Measurements from ENCODE around the gene APOLD1.
"Not testable (repeated sequence)": the region's sequence is repeated elsewhere in the genome, so short reads cannot be mapped to it uniquely, and the experiment has no call there.

APOLD1 gene, protein sequence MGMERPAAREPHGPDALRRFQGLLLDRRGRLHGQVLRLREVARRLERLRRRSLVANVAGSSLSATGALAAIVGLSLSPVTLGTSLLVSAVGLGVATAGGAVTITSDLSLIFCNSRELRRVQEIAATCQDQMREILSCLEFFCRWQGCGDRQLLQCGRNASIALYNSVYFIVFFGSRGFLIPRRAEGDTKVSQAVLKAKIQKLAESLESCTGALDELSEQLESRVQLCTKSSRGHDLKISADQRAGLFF

GRCh38 chr12:12784911-12785814 is at the start of gene APOLD1:
Gene APOLD1 (plus strand): TSS chr12:12785659. CDS start chr12:12785692, 33 bp downstream.
- H3K4me3 ChIP-seq (ENCODE audit: low read depth, low read length) = peak within 1 kb of the TSS; percentile 75
- TF ChIP-seq, protein P1, sequence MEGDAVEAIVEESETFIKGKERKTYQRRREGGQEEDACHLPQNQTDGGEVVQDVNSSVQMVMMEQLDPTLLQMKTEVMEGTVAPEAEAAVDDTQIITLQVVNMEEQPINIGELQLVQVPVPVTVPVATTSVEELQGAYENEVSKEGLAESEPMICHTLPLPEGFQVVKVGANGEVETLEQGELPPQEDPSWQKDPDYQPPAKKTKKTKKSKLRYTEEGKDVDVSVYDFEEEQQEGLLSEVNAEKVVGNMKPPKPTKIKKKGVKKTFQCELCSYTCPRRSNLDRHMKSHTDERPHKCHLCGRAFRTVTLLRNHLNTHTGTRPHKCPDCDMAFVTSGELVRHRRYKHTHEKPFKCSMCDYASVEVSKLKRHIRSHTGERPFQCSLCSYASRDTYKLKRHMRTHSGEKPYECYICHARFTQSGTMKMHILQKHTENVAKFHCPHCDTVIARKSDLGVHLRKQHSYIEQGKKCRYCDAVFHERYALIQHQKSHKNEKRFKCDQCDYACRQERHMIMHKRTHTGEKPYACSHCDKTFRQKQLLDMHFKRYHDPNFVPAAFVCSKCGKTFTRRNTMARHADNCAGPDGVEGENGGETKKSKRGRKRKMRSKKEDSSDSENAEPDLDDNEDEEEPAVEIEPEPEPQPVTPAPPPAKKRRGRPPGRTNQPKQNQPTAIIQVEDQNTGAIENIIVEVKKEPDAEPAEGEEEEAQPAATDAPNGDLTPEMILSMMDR (conservative IDR thresholded peaks at IDR 0.05; ENCODE audit: low read depth, low read length) = no peak

GRCh38 chr12:12736759-12737676 is 48.4 kb upstream of the APOLD1 start:
- TF ChIP-seq, protein P1 (conservative IDR thresholded peaks at IDR 0.05; ENCODE audit: low read depth, low read length) = peak; percentile 67
- DNase-seq (ENCODE audit: low read depth) = peak; percentile 69
- H3K4me3 ChIP-seq (ENCODE audit: low read depth, low read length) = no peak overlapping the region

More at GRCh38 chr12:12784911-12785814, at the start of gene APOLD1:
- peak; percentile 94 for DNase-seq (ENCODE audit: low read depth)

DNA sequence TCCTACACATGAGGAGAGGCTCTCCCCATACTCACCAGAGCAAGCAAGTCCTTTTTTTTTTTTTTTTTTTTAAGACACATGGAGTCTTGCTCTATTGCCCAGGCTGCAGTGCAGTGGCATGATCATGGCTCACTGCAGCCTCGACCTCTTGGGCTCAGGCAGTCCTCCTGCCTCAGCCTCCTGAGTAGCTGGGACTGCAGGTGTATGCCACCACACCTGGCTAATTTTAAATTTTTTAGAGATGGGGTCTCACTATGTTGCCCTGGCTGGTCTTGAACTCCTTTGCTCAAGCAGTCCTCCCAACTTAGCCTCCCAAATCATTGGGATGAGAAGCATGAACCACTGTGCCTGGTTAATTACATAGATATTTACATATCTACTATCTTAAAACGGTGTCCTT is 47.3 kb upstream of the APOLD1 start:
- H3K4me3 ChIP-seq (ENCODE audit: low read depth, low read length); DNase-seq (ENCODE audit: low read depth): not testable (repeated sequence)

- H3K4me3 ChIP-seq (ENCODE audit: low read depth, low read length) = no peak overlapping the region
Measured at GRCh38 chr12:12741660-12742059, 43.8 kb upstream of the APOLD1 start.

GRCh38 chr12:12744546-12745305 is 40.7 kb upstream of the APOLD1 start:
- DNase-seq (ENCODE audit: low read depth) = no peak
- no peak overlapping the region for H3K4me3 ChIP-seq (ENCODE audit: low read depth, low read length)
- TF ChIP-seq, protein P1 (conservative IDR thresholded peaks at IDR 0.05; ENCODE audit: low read depth, low read length) = no peak

More at GRCh38 chr12:12741660-12742059, 43.8 kb upstream of the APOLD1 start:
- TF ChIP-seq, protein P1 (conservative IDR thresholded peaks at IDR 0.05; ENCODE audit: low read depth, low read length) = no peak
- DNase-seq (ENCODE audit: low read depth) = no peak

- no peak for DNase-seq (ENCODE audit: low read depth)
- TF ChIP-seq, protein P1 (conservative IDR thresholded peaks at IDR 0.05; ENCODE audit: low read depth, low read length) = no peak
- H3K4me3 ChIP-seq (ENCODE audit: low read depth, low read length) = no peak overlapping the region
Measured at GRCh38 chr12:12745576-12746211, 39.8 kb upstream of the APOLD1 start.

Data from choroid plexus epithelial cell (primary cell).